ENCODE results near the gene MX1.
"Not testable (repeated sequence)": the region's sequence is repeated elsewhere in the genome, so short reads cannot be mapped to it uniquely, and the experiment has no call there.

MX1 gene

DNA sequence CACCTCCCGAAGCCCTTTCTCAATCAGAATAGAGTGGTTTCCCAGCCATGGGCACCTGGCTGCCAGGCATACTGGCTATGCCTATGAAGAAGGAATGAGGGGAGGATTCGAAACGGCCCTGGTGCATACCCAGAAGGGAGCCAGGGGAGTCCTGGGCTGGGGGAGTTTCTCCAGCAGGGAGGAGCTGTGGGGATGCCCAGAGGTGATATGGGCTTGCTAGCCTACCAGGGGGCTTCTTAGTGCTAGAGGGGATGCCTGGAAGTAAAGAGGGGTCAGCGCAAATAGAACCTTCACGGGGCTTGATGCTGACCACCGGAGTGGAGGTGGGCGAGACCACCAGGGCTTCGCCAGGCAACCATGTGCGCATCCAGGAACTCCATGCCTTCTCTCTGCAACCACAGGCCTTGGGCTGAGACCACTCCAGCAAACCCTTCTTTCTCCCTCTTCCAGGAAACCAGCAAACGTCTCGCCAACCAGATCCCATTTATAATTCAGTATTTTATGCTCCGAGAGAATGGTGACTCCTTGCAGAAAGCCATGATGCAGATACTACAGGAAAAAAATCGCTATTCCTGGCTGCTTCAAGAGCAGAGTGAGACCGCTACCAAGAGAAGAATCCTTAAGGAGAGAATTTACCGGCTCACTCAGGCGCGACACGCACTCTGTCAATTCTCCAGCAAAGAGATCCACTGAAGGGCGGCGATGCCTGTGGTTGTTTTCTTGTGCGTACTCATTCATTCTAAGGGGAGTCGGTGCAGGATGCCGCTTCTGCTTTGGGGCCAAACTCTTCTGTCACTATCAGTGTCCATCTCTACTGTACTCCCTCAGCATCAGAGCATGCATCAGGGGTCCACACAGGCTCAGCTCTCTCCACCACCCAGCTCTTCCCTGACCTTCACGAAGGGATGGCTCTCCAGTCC, 18.2 kb upstream of the MX1 start:
- no peak for DNase-seq

DNA sequence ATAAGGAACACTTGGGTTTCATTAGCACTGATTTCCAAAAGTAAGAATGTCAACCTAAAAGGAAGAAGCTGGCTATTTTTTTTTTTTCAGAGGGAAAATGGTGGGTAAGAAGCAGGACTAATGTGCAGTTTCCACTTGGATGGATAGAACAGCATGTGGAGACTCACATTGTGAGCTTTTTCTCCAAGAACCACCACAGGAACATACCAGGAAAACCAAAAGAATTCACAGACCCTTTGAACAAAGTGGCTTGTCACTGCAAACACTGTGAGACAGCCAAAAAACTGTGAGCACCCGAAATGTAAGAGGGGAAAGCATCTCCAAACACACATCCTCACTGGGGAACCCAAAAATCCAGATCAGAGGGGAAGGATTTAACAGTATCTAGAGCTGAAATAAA, 15.7 kb upstream of the MX1 start:
- no peak for DNase-seq

DNA sequence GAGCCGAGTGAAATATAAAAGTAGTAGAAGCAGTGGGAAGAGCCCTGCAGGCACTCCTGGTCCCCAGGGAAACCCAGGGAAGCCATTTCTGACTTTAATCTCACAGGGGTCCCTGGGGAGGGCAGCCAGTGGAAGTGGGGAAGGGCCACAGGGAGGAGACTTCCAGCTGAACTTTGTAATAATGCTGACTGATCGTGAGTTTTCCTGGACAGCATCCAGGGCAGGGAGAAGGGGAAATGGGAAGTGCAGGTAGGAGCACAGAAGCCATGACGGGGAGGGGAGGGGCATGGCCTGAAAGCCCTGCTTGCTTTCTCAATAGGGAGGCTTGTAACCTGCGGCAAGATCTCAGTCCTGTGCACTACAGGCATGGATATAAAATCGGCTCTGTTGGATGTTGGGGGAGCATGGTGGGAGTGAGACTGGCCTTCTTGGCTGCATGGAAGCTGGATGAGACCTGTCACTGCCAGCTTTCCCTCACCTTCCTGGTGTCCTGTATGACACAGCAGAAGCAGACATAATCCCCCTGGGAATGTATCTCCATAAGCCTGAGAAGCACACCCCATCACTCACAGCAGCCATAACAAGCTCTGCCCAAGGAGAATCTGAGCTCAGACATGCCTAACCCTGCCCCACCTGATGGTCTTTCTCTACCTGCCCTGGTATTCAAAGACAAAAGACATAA, 15.1 kb upstream of the MX1 start:
- DNase-seq, result no peak

DNA sequence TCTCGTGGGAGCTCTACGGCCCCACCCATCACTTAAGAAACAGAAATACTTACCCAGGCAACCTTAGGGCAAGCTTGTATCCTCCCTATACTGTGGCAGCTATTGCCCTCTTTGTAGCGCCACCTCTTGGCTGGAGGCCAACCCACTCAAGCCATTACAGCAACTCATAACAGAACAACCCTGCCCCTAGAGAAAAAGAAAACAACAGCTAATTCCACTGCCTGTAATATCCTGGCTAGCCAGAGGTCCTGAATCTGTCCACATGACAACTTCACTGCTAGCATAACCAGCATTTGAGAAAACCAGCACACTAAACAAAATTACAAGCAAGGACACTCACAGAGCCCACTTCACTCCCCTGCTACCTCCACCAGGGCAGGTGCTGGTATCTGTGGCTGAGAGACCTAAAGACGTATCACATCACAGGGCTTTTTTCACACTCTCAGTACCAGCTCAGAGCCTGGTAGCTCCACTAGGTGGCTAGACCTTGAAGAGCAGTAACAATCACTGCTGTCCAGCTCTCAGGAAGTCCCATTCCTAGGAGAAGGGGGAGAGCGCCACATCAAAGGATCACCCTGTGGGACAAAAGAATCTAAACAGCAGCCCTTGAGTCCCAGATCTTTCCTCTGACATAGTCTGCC, 14.5 kb upstream of the MX1 start:
- DNase-seq, result no peak

DNA sequence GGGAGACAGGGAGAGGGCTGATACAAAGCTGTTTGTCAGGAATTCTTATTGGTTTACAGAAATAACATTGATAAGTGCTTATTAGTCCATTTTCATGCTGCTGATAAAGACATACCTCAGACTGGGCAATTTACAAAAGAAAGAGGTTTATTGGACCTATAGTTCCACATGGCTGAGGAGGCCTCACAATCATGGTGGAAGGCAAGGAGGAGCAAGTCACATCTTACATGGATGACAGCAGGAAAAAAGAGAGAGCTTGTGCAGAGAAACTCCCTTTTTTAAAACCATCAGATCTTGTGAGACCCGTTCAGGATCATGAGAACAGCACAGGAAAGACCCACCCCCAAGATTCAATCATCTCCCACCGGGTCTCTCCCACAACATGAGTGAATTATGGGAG, 8.5 kb upstream of the MX1 start:
- not testable (repeated sequence) for DNase-seq

DNA sequence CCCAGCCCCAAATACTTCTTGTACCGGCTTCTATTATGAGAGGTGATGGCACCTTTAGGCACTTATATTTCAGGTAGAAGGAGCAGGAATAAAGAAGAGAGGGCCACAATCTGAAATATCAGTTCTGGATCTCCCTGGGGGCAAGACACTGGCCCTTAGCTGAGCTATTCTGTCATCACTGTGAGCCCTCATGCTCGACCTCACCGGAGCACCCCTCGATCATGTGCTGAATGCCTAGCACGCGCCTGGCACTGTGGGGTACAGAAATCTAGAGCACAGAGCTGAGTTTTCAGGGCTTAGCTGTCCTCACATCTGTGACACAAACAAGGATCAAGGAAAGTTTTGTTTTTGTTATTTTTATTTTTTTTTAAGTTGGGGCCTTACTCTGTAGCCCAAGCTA, 7.6 kb upstream of the MX1 start:
- no peak for DNase-seq

DNA sequence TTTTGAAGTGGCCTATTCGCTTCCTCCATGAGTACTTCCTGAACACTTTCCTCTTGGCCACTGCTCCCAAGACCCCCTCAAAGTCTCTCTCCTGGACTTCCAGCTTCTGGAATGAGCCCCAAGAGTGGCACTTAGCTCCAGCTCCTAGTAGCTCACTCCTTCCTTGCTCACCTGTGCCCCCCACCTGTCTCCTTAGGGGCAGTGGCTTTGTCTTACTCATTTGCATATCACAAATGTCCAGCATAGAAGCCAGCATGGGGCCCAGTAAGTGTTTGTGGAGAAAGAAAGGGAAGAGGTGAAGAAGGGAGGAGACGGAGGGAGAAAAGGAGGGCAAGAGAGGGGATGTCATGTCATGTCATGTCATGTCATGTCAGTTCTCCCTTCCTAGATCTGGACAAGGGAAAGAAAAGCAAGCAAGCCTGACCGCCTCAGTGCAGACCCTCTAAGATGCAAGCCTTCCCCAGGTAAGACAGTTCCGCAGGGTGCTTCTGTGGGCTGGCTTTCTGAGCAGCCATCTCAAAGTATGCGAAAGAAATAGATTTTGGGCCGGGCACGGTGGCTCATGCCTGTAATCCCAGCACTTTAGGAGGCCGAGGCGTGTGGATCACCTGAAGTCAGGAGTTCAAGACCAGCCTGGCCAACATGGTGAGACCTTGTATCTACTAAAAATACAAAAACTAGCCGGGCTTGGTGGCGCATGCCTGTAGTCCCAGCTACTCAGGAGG, 6.9 kb upstream of the MX1 start:
- DNase-seq, result no peak

DNA sequence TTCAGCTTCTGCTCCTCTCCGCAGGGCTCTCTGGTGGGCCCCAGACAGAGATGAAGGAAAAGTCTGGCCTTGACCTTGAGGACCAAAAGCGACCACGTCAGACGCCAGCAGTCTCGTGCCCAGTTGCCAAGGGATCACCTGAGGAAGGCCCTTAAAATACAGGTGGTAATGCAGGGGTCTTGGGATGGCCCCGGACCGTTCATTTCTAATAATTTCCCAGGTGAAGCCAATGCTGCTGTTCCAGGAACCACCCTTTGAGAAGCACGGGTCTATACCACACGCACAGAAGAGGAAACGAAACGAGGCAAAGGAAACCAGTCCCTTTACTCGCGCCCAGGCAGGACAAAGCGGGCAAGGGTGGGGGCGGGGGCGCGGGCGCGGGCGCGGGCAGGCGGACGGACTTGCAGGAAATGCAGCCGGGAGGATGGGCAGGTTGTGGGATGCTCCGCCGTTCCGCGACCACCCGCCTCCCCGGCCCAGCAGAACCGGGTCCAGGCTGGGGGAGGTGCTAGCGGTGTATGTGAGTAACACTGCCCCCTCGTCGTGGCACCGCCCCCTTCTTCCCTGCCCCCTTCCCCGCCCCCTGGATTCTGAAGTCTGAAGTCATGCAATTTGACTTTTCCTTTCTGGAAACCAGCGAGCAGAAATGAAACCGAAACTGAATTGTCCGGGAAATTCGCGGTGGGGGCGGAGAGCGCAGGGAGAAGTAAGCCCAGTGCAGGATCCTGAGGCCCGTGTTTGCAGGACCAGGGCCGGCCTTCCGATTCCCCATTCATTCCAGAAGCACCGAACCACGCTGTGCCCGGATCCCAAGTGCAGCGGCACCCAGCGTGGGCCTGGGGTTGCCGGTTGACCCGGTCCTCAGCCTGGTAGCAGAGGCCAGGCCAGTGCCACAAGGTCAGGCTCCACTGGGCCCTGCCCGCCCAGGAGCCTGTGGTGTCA, 5.8 kb upstream of the MX1 start:
- DNase-seq, result peak; percentile 53

DNA sequence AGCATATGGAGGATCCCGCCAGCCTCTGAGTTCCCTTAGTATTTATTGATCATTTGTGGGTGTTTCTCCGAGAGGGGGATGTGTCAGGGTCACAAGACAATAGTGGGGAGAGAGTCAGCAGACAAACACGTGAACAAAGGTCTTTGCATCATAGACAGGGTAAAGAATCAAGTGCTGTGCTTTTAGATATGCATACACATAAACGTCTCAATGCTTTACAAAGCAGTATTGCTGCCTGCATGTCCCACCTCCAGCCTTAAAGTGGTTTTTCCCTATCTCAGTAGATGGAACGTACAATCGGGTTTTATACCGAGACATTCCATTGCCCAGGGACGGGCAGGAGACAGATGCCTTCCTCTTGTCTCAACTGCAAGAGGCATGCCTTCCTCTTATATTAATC, 5.0 kb upstream of the MX1 start:
- not testable (repeated sequence) for DNase-seq

DNA sequence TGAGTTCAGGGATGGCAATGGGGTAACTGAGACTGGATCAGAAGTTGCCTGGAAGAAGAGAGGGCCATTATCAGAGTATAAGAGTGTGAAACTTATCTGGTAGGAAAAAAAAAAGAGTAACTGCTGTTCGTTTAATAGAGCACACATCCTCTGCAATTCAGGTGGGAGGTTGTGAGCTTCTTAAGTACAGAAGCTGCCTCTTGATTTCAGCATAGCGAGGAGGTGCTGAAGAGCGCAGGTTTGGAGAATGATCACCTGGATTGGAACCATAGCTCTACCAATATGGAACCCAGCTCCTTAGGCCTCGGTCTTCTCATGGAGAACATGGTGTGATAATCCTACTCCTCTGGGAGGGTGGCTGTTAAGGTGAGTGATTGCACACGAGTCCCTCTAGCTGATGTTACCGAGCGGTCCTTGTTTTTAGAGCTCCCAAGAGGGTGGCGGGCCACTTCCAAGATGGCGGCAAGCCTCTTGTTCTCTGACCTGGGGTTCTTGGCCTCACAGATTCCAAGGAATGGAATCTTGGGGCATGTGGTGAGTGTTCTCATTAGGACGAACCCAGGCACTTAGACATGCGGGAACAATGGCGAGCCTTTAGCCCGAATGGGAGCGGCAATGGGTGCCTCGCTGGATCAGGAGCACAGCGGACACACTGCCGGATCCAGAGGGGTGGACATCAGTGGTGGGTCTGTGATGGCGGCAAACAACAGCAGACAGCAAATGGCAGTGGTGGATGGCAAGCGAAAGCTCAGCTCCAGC, 3.3 kb upstream of the MX1 start:
- DNase-seq, result no peak

DNA sequence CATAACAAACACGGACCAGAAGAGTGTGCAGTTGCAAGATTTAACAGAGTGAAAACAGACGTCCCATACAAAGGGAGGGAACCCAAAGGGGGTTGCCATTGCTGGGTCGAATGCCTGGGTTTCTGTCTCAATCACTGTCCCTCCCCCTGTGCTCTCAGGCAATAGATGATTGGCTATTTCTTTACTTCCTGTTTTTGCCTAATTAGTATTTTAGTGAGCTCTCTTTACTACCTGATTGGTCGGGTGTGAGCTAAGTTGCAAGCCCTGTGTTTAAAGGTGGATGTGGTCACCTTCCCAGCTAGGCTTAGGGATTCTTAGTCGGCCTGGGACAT, 2.8 kb upstream of the MX1 start:
- DNase-seq, result not testable (repeated sequence)

DNA sequence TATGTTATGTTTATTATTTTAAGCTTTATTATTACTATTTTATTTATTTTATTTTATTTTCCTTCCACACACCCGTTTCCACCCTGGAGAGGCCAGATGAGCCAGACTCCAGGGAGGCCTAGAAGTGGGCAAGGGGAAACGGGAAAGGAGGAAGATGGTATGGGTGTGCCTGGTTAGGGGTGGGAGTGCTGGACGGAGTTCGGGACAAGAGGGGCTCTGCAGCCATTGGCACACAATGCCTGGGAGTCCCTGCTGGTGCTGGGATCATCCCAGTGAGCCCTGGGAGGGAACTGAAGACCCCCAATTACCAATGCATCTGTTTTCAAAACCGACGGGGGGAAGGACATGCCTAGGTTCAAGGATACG, 468 bp upstream of the MX1 start:
- no peak for DNase-seq

DNA sequence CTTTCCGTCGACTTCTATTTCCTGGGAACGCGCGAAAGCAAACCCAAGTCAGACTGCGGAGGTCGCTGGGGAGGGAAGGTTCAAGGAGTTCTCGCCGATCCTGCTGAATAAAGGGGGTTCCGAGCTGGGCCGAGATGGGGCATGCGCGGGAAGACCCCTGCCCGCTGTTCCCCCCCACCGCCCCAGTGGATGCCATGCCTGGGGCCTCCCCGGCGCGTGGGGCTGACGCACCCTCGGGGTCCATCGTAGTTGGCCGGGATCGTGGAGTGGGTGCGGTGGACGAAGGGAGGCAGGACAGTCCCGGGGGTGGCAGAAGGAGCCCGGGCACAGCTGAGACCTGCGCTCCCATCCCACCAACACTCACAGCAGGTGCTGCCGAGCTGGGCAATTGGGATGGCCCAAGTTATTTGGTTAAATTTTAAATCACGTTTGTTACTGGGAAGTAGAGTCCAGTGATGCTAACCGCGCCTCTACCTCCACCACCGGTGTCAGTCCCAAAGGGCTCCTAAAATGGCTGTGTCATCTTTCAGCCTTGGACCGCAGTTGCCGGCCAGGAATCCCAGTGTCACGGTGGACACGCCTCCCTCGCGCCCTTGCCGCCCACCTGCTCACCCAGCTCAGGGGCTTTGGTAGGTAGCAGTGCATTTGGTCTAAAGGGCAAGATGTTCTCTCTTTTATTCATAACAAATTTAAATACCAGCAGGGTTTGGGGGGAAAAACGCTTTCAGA, 801 bp downstream of the MX1 start:
- DNase-seq, result peak; percentile 18

DNA sequence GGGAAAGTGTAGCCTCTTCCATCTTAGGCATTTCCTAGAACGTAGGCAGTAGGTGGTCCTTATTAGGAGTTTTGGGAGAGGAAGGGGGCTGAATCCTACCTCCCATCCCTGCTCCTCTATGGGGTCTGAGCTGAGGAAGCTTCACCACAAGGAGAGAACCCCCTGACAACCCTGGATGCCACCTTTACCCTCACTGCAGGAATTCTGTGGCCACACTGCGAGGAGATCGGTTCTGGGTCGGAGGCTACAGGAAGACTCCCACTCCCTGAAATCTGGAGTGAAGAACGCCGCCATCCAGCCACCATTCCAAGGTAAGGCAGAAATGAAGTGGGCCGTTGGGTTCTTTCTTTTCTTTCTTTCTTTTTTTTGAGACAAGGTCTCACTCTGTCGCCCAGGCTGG, 1.5 kb downstream of the MX1 start:
- DNase-seq, result no peak

DNA sequence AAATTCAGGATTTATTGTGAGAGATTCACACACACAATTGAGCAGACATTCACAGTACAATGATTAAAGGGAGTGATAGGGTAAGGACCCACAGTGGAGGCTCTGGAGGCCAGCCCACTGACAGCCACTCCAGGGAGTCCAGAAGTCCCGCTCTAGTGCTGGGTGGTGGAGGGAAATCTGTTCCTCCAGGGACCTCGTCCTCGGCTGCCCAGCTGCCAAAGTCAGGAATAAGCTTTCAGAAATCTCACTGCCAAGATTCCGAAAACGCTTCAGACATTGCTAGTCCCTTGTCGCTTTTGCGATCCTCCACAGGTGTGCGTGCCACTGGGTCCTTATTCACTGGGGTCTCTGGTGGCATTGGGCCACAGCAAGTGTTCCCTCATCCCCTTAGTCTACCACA, 2.3 kb downstream of the MX1 start:
- DNase-seq, result no peak

DNA sequence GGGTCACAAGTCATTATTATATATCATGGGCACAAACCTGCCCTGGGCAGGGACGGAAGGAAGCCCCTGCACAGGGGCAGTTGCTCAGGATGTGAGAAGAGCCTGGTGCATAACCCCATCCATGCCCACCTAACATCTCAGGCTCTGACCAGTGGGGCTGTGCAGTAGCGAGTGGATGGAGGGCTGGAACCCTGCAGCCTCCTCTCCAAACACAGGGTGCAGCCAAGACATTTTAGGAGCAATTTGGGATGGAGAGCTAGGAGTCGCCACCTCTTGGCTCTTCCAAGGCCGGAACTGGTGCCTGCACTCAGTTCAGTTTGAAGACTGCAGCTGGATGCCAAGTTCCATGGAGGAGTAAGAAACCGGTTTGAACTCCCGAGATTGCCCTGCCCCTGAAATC, 2.8 kb downstream of the MX1 start:
- DNase-seq, result no peak

DNA sequence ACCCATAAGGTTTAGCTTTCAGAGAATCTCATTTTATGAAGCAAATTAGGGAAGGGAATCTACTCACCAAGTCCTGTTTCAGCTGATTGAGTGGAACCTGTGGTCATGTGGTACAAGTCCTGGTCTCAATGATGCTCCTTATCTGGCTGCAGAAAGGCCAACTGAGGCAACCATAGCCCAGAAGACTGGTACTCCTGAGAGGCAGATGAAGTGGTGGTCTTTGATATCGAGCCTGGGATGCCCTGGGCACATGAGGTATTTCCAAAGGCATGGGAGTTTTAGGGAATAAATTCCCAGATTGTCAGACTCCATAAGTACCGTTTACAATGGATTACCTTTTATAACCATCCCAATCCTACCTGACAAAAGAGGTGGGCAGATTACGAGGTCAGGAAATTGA, 3.3 kb downstream of the MX1 start:
- no peak for DNase-seq

DNA sequence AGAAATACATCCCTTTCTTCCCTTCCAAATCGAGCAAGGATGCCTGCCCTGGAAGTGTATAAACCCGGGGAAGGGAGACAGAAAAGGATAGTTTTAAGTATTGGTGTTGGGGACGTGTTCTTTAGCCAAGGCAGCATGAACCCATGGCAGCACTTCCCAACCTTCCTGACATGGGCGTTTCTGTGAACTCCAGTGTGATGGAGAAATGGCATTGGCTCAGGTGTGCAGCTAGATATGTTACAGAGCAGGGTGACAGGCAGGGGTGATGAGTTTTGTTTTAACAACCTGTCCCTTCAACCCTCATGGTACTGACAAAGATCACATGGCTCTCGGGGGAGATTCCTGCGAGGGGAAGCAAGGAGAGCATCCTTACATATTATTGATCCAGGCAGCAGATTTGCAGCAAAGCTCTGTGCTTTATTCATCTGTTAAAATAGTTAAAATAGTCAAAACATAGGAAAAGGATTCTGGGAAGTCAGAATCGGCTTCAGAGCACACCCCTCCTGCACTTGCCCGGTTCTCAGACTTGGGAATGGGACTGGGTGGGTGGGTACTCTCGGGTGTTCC, 4.0 kb downstream of the MX1 start:
- no peak for DNase-seq

DNA sequence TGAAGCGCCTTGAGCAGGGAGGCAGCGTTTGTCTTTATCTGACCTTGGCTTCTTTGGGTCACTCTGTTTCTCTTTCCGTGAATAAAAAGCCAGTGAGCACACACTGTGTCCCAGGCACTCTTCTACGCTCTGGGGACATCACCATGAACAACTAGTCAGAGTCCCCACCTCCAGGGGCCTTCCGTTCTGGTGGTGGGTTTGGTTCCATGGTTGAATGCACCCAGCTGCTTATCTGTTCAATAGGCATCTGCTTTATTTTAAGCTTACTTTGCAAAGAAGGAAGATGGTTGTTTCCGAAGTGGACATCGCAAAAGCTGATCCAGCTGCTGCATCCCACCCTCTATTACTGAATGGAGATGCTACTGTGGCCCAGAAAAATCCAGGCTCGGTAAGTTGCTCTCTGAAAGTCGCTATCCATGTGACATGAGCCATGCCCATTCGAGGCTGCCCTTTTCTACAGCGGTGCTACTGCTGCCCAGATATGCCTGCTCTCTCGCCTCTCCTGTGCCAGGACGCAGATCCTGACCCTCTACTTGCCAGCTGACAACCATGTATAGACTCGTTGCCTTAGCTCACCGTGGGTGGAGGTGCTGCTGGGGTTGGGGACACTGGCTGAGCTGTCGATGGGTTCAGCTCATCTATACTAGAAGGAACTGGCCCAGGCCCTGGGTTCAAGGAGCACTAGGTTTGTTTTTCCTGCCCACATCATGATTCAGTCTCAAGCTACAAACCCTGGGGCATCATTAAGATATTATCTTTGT, 5.9 kb downstream of the MX1 start:
- DNase-seq, result no peak
